Germinal center (tissue), 1 donor: ENCODE measurements around the gene PBX3.

Experiments
- DNase-seq: peaks from one replicate; pipeline ENCODE4 v3.0.0; 2012; ENCODE audit warnings: mixed read lengths, low spot score

The PBX3 gene

DNA sequence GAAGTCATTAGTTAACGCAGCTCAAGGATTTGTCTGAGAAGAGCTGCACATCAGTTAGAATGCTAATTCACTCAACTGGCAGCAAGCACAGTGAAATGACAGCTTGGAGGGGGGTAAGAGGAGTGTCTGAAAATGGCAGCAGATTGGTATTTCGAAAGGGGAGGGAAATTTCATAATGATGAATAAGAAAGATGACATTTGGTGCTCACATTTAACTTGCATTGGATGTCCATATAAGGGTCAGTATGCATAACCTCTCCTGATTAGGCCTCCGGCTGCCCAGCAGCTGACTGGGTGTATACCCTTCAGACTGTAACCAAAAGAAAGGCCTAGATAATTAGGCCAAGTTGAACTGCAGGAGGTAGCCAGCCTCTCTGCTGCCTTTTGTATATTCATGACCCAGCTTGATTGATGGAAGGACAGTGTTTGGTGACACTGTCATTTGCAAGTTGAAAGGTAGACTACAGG lies 131.0 kb downstream of the PBX3 start:
- no peak for DNase-seq

DNA sequence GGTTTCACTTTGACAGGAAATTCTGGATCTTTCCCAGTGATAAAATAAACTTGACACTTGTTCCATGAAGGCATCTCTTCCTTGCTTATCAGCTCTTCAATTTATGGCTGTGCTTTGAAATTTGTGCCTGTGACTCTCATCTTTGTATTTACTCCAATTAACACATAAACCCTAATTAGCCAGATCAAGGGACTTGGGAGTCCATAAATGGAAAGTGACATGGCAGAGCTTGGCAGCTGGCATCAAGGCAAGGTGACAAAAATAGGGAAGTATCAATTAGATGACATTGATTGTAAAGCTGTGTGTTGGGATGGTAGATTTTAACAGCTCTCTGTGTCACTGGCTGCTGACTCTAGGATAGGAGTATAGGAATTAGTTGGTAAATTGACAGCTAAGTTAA lies 133.9 kb downstream of the PBX3 start:
- no peak for DNase-seq

DNA sequence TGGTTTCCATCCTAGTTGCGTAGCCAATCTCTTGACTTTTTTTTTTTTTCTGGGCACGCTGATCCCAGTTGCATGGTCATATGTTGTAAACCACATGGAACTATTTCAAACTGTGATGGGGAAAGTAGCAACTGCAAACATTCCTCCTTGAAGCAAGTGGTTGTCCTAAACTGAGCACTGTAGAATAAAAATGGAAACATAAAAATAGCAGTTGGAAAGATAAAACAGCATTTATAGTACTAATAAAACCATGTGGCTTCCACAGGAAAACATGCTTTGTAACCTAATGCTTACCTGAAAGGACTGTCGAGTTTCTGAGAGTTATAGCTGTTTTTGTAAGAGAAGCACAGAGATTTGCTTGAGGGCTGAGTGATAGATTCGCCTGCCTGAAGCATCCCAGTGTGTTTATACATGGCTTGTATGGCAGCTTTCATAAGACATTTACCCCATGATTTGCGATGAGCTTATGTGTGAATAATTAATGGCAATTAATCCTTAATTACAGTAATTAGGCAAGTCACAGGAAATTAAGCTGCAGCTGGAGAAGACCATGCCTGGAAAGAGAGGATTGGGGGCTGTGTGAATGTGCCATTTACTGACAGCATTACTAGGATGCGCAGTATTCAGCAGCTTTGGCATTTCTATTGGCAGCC lies 136.5 kb downstream of the PBX3 start:
- DNase-seq = no peak

DNA sequence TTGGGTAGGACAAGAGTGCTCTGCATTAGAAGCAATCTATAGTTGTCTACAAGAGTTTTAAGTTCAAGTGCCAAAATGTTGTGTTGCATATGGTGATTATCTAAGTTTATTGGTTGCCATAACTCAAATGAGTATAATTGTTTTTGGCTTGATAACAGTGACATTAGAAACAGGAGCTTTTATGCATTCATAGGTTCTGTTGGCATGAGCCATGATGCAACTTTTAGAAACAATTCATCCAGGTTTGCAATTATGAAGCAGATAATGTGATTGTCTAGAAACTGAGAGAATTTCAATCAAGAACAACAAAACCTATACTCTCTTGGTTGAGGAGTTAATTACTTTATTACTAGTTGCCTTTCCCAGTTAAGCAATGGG lies 137.0 kb downstream of the PBX3 start:
- no peak for DNase-seq

DNA sequence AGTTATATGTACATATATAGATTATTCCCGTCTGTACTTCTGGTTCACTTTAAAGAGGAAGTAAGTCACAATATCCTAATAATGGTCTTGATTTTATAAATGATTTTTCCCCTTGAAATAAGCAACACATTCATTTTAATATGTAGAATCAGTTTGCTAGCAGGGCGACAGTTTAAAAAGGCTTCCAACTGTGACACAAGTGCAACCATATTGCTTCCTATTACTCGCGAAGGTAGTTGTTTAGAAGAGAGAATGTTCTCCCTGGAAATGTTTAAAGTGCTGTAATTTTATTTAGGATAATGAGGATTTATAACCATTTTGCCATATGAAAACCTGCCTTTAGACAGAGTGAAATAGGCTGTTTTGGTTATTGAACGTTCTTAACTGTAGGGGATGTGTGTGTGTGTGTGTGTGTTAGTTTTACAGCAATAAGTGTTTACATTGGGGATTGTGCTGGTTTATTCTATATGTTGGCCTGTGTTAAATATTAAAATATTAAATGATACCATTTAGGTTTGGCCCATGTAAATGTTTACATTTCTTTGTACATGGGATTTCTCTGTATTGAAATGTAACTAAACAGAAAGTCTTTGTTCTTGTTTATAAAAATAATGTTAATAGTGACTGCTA lies 138.3 kb downstream of the PBX3 start:
- no peak for DNase-seq

DNA sequence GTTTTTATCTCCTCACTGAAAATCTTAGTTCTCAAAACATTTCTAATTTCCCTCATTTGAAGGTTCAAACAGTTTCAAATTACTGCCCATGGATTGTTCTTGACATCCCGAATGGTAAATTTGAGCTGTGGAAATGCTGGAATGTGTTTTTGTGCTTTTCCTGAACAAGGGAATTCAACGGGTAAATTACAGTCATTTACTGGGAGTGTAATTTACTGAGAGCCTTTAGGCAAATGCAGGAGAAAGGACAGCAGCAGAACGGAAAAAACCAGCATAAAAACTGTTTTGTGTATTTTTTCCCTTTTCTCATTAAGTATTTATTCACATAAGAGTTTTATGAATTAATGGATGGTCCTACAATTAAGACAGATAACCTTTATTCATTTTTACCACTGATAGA lies 139.2 kb downstream of the PBX3 start:
- DNase-seq = no peak

DNA sequence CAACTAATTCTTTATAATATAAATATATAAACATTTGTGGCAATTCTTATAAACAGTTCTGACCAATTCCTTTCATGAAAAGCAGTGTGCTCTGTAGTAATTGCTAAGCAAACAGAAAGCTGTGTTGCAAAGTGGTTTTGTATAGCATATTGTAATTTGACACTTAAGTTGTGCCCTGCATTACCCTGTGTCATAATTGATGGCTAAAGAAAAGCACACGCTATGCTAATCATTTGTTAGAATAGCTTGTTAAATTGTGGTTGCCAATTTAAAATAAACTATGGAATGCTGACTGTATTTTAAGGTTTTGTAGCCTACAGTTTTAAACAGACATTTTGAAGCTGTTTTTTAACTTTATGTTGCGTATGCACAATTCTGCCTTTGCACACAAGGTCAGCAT lies 140.0 kb downstream of the PBX3 start:
- no peak for DNase-seq

DNA sequence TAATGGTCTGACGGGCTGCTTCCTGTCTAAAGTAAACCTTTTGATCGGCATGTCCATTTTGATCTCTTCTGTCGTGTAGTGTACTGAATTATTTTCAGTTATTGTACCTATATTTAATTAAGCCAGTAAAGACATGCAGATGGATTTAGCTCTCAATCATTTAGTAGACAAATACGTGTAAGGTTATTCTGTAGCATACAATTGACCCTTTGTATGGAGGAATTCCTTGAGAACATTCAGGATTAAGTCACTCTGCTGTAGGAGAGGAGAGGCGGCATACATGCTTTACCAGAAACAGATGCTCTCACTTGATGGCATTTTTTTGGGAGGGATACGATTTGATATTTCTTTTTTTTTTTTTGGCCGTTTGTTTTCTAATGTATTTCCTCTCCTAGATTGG lies 141.0 kb downstream of the PBX3 start:
- DNase-seq = no peak

DNA sequence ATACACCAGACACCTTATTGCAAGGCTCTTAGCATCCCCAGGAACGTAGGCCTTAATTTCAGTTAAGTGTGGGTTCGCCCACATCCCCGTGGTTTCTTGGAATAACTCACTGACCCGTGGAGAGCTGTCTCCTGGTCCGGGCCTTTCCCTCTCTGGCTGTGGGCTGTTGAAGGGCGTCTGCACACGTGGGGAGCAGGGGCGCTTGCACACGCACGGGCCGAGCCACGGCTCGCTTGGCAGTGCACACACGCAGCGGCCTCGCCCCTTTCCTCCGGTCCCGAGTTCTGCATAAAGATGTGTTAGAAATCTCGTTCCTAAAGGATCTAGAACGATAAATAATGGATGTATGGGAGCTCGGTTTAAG lies 141.9 kb downstream of the PBX3 start:
- DNase-seq = peak; percentile 5

DNA sequence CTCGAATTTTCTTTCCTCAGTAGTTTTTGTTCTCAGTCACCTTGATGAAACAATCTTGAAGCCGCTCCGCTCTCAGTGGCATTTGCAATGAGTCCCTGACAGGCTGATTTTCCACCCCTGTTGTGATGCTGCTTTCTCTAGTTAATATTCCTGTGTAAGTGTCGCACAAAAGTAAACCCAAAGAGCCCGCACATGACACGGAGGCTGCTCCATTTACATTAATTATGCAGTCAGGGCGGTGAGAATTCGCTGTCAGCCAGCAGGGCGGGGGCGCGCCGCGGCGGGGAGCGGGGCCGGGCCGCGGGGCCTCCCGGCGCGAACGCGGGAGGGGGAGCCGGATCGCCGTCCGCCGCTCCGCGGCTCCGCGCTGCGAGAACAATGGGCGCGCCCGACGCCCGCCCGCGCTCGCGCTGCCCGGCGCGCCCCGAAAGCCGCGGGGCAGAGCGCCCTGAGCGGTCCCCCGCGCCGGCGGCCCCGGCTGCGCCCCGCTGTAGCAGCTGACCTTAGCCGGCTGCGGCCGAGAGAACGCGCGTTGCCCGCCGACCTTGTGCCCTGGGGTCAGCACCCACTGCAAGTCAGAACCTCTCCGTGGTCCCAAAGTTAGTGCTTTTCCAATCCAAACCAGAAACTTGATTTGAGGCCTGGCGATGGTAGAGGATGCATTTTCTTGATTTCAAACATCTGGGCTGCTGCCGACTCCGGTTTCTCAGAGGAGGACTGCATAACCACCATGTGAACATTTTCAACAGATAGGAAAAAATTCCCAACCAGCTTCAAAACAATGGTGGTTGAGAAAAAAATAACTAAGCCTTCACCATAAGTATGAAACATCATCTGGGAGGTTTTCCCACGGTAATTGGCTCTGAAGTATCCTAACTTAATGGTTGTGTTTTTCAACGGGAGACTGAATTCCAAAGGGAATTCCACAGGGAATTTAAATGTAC lies 142.6 kb downstream of the PBX3 start:
- peak; percentile 59 for DNase-seq

DNA sequence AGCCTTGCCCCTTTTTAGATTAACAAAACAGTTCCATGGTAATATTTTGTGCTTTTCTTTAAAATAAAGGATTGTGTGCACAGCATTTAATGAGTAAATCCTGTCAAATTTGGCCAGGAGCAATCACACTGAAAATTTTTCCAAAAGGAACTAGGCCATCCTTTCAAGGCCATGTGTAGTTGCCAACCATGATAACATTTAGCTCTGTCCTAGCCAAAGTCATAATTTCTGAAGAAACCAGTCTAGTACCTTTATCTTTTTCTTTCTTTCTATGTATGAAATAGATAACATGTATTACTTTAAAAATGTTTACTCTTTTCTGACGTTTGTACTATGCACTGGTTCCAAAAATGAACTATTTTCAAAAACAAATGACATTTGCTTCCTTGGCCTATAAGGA lies 143.7 kb downstream of the PBX3 start:
- no peak for DNase-seq

DNA sequence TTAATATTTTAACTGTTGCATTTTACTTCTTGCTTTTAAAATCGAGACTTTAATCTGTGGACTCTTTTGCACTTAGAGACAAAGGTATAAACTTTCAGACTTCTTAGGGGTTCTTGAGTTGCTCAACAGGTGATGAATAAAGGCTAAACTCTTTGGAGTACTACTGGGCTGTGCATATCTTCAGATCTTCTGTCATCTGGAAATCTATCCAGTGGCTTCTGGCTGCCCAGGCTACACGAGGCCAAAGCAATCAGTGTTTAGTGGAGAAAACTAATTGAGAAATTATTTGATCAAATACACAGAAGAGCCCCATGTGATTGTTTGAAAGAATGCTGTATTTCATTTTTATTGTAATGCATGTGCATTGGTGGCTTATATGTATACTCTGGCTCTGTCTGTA lies 146.1 kb downstream of the PBX3 start:
- DNase-seq = no peak

DNA sequence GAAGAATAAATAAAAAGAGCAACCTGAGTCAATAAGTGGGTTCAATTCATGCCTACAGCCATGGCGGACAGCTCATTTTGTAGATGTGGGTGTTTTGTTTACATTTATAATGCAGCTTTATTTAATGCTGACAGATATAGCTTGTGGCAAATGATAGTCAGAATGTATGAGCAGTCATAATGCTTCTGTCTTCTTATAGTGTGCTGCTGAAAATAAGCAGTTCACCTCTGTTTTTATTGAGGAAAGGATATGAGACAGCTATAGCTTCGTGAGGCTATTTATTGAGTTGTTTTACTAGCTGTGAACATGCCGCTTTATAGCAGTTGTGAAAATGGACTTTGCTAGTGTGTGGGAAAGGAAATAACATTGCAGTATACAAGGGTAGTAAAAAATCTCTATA lies 147.4 kb downstream of the PBX3 start:
- DNase-seq = no peak

DNA sequence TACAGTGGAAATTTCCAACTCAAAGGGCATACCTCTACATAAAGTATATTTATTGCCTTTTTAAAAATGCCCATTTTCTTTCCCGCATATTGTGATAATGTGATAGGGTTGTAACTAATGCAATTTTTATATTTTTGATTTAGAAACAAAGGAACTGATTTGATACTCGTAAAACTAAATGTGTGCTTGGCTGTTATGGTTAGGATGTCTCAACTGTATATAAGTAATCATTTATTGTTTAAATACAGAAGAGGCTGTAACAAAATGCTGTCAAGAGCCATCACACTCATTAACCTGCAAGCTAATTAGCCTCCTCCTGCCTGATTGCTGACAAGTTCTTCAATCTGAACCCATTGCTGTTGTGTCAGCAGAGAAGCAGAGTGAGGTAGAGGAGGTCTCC lies 149.2 kb downstream of the PBX3 start:
- DNase-seq = no peak

DNA sequence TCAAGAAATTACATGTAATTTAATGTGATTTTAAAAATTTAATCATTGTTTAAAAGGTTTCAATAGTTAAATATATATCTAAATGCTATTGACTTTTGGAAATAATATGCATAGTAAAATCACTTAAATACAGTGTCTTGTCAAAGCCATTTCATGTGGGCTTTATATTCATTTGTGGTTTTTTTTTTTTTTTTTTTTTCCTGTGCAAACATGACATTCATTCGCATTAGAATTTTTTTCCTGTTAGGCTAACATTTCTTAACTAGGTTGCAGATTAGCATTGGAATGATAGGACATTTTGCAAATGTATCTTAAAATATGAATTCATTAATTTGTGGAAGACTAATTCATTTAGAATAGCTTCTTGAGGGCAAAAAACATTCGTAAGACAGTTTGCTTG lies 149.8 kb downstream of the PBX3 start:
- no peak for DNase-seq

DNA sequence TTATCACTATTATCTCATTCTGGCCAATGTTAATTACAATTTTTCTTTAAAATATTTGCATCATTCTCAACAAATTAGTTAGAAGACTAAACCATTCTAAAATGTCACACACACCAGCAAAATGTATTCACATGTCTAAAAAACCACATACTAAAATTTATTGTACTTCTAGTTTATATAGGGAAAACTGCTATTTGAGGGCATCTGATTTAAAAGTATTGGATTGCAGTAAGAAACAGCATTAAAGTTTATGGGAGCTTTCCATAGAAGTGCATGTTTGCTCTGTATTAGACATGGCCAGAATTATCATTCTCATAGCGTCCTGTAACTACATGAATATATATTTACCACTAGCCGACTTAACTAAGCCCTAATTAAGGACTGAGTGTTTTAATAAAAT lies 150.3 kb downstream of the PBX3 start:
- DNase-seq = no peak

DNA sequence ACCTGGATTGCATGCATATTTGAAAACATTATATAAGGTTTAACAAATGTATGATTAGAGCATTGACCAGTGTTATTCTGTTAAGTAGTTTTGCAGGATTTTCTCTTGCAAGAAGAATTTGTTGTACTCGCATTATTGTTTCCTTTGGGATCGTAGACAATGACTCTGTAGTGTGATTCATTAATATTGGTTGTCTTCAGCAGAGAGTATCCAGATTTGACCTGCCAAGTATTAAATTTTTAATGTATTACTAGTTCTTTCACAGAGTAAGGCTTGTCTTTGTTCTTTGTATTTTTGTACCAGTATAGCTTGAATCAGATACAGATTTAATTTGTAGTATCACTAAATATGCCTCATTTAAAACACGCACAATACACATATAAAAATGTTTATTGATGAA lies 155.0 kb downstream of the PBX3 start:
- no peak for DNase-seq

DNA sequence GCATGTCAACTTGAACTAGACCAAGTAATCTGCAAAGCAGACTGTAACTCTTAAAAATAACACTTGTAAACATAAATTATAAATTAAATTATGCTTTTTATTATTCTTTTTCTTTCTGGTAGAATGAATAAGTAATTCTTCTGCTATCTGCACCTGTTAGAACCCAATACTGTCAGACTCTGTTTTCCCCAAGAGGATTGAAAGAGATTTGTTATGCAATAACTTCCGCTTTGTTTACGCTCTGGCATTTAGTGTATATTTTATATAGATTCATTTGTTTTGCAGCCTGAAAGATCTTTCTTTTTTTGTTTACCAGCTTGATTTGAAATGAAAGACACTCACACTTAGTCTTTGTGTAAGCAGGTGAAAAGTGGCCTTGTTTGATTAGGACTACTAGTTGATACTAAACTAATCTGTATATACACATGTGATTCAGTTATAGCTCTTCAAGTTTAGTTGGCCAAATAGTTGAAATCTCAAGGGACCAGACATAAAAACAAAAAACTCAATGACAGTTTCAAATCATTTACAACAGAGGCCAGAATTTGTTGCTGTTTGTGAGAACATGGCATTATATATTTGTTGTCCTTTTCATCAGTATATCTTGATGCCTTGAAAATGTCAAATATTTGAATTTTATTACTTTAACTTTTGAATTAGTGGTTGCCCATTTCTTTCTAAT lies 155.8 kb downstream of the PBX3 start:
- no peak for DNase-seq

DNA sequence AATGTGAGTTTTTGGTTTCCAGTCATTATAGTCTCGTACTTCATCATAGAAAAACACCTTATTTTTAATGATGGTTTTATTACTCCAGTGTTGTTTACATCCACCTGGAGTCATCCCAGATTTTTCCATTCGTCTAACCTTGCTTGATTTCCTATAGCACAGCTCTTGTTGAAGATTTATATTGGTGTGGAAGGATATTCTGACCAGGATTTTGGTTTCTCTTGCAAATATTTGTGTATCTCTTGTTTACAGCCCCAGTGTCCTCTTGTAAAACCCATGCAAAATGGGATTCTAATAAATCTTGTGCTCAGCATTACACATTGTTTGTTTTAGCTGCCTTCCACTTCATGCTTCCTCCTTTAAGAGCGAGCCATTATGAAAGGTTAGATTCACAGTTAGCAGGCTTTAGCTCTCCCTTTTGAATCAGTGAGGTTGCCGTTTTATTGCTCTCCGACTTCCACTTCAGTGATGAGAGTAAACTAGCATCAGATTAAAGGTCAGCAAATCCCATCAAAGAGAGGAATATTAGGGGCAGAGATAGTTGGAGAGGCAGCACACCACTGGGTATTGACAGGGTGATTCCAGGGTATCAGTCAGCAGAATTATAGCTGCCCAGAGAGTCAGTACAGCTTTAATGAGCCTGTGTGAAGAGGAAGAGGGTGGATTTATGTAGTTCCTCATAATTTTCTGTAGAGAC lies 157.1 kb downstream of the PBX3 start:
- no peak for DNase-seq

DNA sequence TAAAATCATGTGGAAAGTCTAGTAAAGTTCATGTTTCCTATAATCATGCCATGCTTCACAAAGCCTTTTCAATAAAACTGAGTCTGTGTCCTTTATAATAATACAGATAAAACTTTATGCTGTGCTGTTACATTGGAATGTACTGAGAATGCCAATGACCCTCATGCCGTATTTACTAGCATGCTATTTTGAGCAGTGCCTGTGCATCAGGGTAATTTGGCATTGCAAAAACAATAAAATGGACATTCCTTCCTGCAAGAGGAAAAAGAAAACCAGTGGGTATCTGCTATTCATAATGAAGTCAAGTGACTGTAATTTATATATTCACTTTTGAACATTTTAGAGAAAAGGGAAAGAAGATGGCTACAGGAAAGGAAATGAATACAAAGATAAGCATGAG lies 159.0 kb downstream of the PBX3 start:
- no peak for DNase-seq

DNA sequence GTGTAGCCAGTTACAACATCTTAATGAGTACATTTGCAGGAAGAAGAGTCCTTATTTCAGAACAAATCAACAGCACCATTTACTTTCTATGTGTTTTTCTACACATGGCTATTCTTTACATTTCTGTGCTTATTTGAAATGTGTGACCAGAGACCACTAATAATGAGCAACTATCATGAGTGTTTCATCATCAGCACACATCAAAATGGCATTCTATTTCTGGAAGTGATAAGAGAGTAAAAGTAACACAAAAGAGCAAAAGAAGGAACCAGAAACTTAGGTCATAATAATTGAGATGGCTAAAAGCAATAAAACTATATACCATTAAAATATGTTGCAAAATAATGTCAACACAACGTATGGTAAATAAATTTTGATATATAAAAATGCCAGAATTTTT lies 159.7 kb downstream of the PBX3 start:
- DNase-seq = no peak

DNA sequence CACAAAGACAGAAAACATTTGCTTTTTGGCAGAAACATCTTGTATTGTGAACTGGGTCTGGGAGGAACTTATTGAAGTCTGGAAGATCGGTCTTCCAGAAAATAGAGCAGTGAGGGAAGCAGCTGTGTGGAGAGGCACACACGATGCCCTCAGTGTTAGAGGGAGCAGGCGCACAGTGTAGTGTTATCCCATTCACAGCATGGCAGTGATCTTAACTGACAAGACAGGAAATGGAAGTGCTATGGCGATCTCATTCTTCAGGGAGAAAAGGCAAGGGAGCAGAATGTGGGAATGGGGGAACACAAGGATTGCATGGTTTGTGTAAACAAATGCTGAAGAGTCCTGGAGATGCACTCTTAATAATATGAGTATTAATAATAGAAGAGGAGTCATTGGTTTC lies 161.0 kb downstream of the PBX3 start:
- DNase-seq = no peak
